A673 (cell line): ENCODE data around the gene LCORL. TPM values are rescaled to one million over a fixed set of nuclear protein-coding genes. Genes with fewer than 3 reads are reported as not detected.

Source experiments
- Bru-seq: library from RNA; stranded (reverse); fragments of 400-500 nt; gene quantifications from one replicate; lab custom pipeline; 2021; lab: Mats Ljungman, UMichigan
- BruChase-seq, 2 experiments: library from RNA; stranded (reverse); fragments of 400-500 nt; gene quantifications; one replicate each; lab custom pipeline; 2021; lab: Mats Ljungman, UMichigan
- BruUV-seq: library from RNA; stranded (reverse); fragments of 400-500 nt; replicated peaks from 2 replicates; lab custom pipeline; 2021; lab: Mats Ljungman, UMichigan
- CTCF ChIA-PET: fragments of 300-600 bp; sonication (Branson Sonifier 250); formaldehyde crosslinking; loops from one replicate; lab custom pipeline; 2022; ENCODE audit warnings: antibody characterized with exemption; lab: Charles Lee
- POLR2A ChIA-PET: fragments of 300-600 bp; sonication (Branson Sonifier 250); formaldehyde crosslinking; loops from one replicate; lab custom pipeline; 2022; ENCODE audit warnings: antibody characterized with exemption; ENCODE audit not compliant: low non-redundant PET; lab: Charles Lee
- DNase-seq: peaks from one replicate; pipeline ENCODE4 v3.0.0-alpha.2; 2015; ENCODE audit warnings: low spot score
- H3K27ac ChIP-seq: fragments of 200-600 bp; sonication (generic); 2 replicates; pipeline ENCODE4 v1.5.1; 2016; ENCODE audit warnings: mixed run types, low read depth, mild to moderate bottlenecking, mixed read lengths, antibody characterized with exemption, low read length; ENCODE audit not compliant: poor library complexity, severe bottlenecking
- H3K27me3 ChIP-seq: fragments of 200-600 bp; sonication (generic); replicated peaks from 2 replicates; pipeline ENCODE4 v1.6.1; 2017; ENCODE audit warnings: mixed run types, low read depth, mild to moderate bottlenecking, mixed read lengths, antibody characterized with exemption, low read length; ENCODE audit not compliant: insufficient read depth, poor library complexity
- H3K36me3 ChIP-seq: fragments of 200-600 bp; sonication (generic); 2 replicates; pipeline ENCODE4 v1.6.1; 2016; ENCODE audit warnings: mixed run types, mild to moderate bottlenecking, mixed read lengths, antibody characterized with exemption, low read length; ENCODE audit not compliant: insufficient read depth, poor library complexity, severe bottlenecking
- H3K4me1 ChIP-seq: fragments of 200-600 bp; sonication (generic); 2 replicates; pipeline ENCODE4 v1.6.1; 2017; ENCODE audit warnings: mixed run types, mild to moderate bottlenecking, mixed read lengths, antibody characterized with exemption, low read length; ENCODE audit not compliant: insufficient read depth, poor library complexity, severe bottlenecking
- H3K4me3 ChIP-seq: fragments of 200-600 bp; sonication (generic); 2 replicates; pipeline ENCODE4 v1.5.1; 2016; ENCODE audit warnings: low read depth, mixed run types, mild to moderate bottlenecking, mixed read lengths, low read length; ENCODE audit not compliant: poor library complexity, severe bottlenecking
- H3K9me3 ChIP-seq: fragments of 200-600 bp; sonication (generic); 2 replicates; pipeline ENCODE4 v1.6.1; 2016; ENCODE audit warnings: mixed run types, low read depth, mild to moderate bottlenecking, mixed read lengths, antibody characterized with exemption, low read length; ENCODE audit not compliant: poor library complexity, severe bottlenecking
- CTCF ChIP-seq: fragments of 300-800, 200-600 bp; sonication (generic); conservative IDR thresholded peaks from 2 replicates; pipeline ENCODE4 v1.5.1; 2017; ENCODE audit warnings: low read depth, mild to moderate bottlenecking, antibody characterized with exemption, low read length, moderate library complexity, mixed read lengths
- EZH2 ChIP-seq: fragments of 200-600 bp; sonication (generic); IDR thresholded peaks from 2 replicates; pipeline ENCODE4 v1.6.1; 2017; ENCODE audit warnings: borderline replicate concordance, low read depth, mild to moderate bottlenecking, mixed read lengths, antibody characterized with exemption, low read length; ENCODE audit not compliant: poor library complexity, severe bottlenecking
- intact Hi-C: fragments of 100-400 bp; cut with micrococcal nuclease; formaldehyde crosslinking; loops from one replicate; pipeline ENCODE4 v1.10.0; 2022; ENCODE audit not compliant: unreplicated experiment
- long read RNA-seq: library from polyadenylated mRNA; stranded (forward); transcript quantifications from one replicate; pipeline ENCODE4 v2.0.0, GENCODE V29; 2022
- total RNA-seq: library from RNA; stranded (reverse); gene quantifications from 2 replicates; pipeline ENCODE4 v1.2.3, GENCODE V29; 2021

LCORL gene
- total RNA-seq (29.7 and 30.4 TPM in 2 replicates), Bru-seq, nascent RNA (percentile 88 among the genes with signal in this experiment), BruChase-seq, experiment 1, labeled RNA remaining after a 2-hour chase (percentile 78 among the genes with signal in this experiment), BruChase-seq, experiment 2, labeled RNA remaining after a 6-hour chase (percentile 67 among the genes with signal in this experiment)
- long read RNA-seq, full-length matches to known transcripts: 14 of 45 reads
- long read RNA-seq, partial matches to known transcripts: 3 of 45 reads
- long read RNA-seq, other reads (novel, unspliced or antisense): 28 of 45 reads

- BruUV-seq: no TSS peak
- POLR2A ChIA-PET: interaction anchor here (0.5 kb wide), 1 partner anchor 1234 kb away, joined by 3 read pairs; no protein-coding TSS in a partner anchor
- peak; percentile 98 for DNase-seq
- peak within 1 kb of the TSS; percentile 95 for H3K27ac ChIP-seq
- TF ChIP-seq EZH2 (no peak), CTCF (no peak)
- no peaks in the 10 kb centered on the region for H3K27me3 ChIP-seq
- no peaks in the 10 kb centered on the region for H3K36me3 ChIP-seq
- no peaks in the 10 kb centered on the region for H3K4me1 ChIP-seq
- CTCF ChIA-PET: no interaction called here
- intact Hi-C loops: loop anchor here (5.0 kb wide), 1 partner anchor 210 kb away; the partner anchor contains the start of genes DCAF16 and NCAPG
- H3K9me3 ChIP-seq: no peaks in the 10 kb centered on the region
- peak within 1 kb of the TSS; percentile 88 for H3K4me3 ChIP-seq
Measured at GRCh38 chr4:18021720-18022571, at the start of gene LCORL. TSS of gene LCORL (minus strand) at chr4:18021755. CDS start at chr4:18021751, 4 bp downstream.

DNA sequence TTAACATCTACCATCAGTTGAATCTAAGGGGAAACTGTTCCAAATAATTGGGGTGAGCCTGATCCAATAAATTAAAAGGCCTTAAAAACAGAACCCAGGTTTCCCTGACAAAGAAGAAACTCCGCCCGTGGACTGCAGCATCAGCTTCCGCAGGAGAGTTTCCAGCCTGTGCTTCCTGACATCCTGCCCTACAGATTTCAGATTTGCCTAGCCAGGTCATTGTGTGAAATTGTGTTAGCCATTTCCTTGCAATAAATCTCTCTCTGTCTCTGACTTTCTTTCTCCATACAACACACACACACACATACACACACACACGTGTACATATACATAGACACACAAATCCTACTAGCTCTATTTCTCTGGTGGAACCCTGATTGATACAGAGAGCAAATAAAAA, 48.3 kb upstream of the LCORL start:
- intact Hi-C loops: no loop called here
- ChIA-PET CTCF (no interaction called here), POLR2A (no interaction called here)
- no peaks in the 10 kb centered on the region for H3K27me3 ChIP-seq
- no peaks in the 10 kb centered on the region for H3K9me3 ChIP-seq
- no peak overlapping the region for H3K4me3 ChIP-seq
- no peak for TF ChIP-seq CTCF
- no peak for TF ChIP-seq EZH2
- no peak overlapping the region for H3K27ac ChIP-seq
- no peaks in the 10 kb centered on the region for H3K36me3 ChIP-seq
- DNase-seq: no peak
- no TSS peak for BruUV-seq
- no peaks in the 10 kb centered on the region for H3K4me1 ChIP-seq

- no TSS peak for BruUV-seq
- ChIA-PET POLR2A (no interaction called here), CTCF (no interaction called here)
- no peaks in the 10 kb centered on the region for H3K36me3 ChIP-seq
- no peak for DNase-seq
- intact Hi-C loops: no loop called here
- H3K4me1 ChIP-seq: no peaks in the 10 kb centered on the region
- peaks cover 15% of the 10 kb centered on the region for H3K9me3 ChIP-seq
- H3K4me3 ChIP-seq: no peak overlapping the region
- H3K27me3 ChIP-seq: no peaks in the 10 kb centered on the region
- TF ChIP-seq CTCF (no peak), EZH2 (no peak)
- H3K27ac ChIP-seq: no peak overlapping the region
Measured at GRCh38 chr4:18067031-18067430, 45.5 kb upstream of the LCORL start.
